UCSD-AML1 (cell line): ENCODE data around the gene FAM53A.
"Not testable (repeated sequence)": the region's sequence is repeated elsewhere in the genome, so short reads cannot be mapped to it uniquely, and the experiment has no call there.

Experiments used
- DNase-seq: peaks from one replicate; lab custom pipeline; 2025; ENCODE audit not compliant: unreplicated experiment; lab: John Stamatoyannopoulos, UW

Gene FAM53A

GRCh38 chr4:1640716-1641503 is 43.2 kb downstream of the FAM53A start:
- DNase-seq: not testable (repeated sequence)

- DNase-seq: no peak
Measured at GRCh38 chr4:1640190-1640589, 43.9 kb downstream of the FAM53A start.

GRCh38 chr4:1639299-1639868 is 44.7 kb downstream of the FAM53A start:
- no peak for DNase-seq

- DNase-seq: no peak
Measured at GRCh38 chr4:1638873-1639272, 45.2 kb downstream of the FAM53A start.

- DNase-seq: no peak
Measured at GRCh38 chr4:1638272-1638598, 45.9 kb downstream of the FAM53A start.

GRCh38 chr4:1637580-1638271 is 46.4 kb downstream of the FAM53A start:
- no peak for DNase-seq

- no peak for DNase-seq
Measured at GRCh38 chr4:1636490-1637211, 47.5 kb downstream of the FAM53A start.

- DNase-seq: no peak
Measured at GRCh38 chr4:1635464-1635863, 48.6 kb downstream of the FAM53A start.

- no peak for DNase-seq
Measured at GRCh38 chr4:1633993-1634392, 50.1 kb downstream of the FAM53A start.

- no peak for DNase-seq
Measured at GRCh38 chr4:1632109-1633104, 51.7 kb downstream of the FAM53A start.

GRCh38 chr4:1631136-1631535 is 53.0 kb downstream of the FAM53A start:
- no peak for DNase-seq

GRCh38 chr4:1630266-1630665 is 53.8 kb downstream of the FAM53A start:
- no peak for DNase-seq

GRCh38 chr4:1629699-1630083 is 54.4 kb downstream of the FAM53A start:
- no peak for DNase-seq

- DNase-seq: peak; percentile 56
Measured at GRCh38 chr4:1628892-1629698, 55.0 kb downstream of the FAM53A start.

- no peak for DNase-seq
Measured at GRCh38 chr4:1627417-1628313, 56.4 kb downstream of the FAM53A start.

GRCh38 chr4:1626941-1627340 is 57.2 kb downstream of the FAM53A start:
- no peak for DNase-seq

- DNase-seq: no peak
Measured at GRCh38 chr4:1626151-1626550, 58.0 kb downstream of the FAM53A start.

- DNase-seq: no peak
Measured at GRCh38 chr4:1625600-1626138, 58.4 kb downstream of the FAM53A start.
